Left ventricle myocardium inferior (tissue), 1 donor: Measurements from ENCODE around the gene SLC39A8. TPM values are rescaled to one million over a fixed set of nuclear protein-coding genes. Genes with fewer than 3 reads are reported as not detected.

ENCODE experiments used
- DNase-seq: peaks from one replicate; pipeline ENCODE4 v3.0.0-alpha.2; 2020
- H3K27ac ChIP-seq: fragments of 200-600 bp; replicated peaks from 2 replicates; pipeline ENCODE4 v1.8.0; 2021
- H3K27me3 ChIP-seq: fragments of 200-600 bp; 2 replicates; pipeline ENCODE4 v1.8.0; 2021; ENCODE audit warnings: low read depth
- H3K36me3 ChIP-seq: fragments of 200-600 bp; 2 replicates; pipeline ENCODE4 v1.8.0; 2021
- H3K4me1 ChIP-seq: fragments of 200-600 bp; 2 replicates; pipeline ENCODE4 v1.8.0; 2021
- H3K4me3 ChIP-seq: fragments of 200-600 bp; 2 replicates; pipeline ENCODE4 v1.8.0; 2021; ENCODE audit warnings: mild to moderate bottlenecking, moderate library complexity
- H3K9me3 ChIP-seq: fragments of 200-600 bp; replicated peaks from 2 replicates; pipeline ENCODE4 v1.8.0; 2021
- CTCF ChIP-seq: fragments of 200-600 bp; IDR thresholded peaks from 2 replicates; pipeline ENCODE4 v1.8.0; 2021; ENCODE audit warnings: antibody characterized with exemption, mild to moderate bottlenecking, borderline replicate concordance
- intact Hi-C: fragments of 100-400 bp; cut with micrococcal nuclease; formaldehyde crosslinking; loops from one replicate; pipeline ENCODE4 v1.11.0; 2022
- total RNA-seq: library from RNA; stranded (reverse); fragmentation: NEBNext Ultra II Directional; extraction: Animal tissue kit (Norgen Biotek cat#: 25700); gene quantifications from one replicate; pipeline ENCODE4 v1.2.1, GENCODE V29; 2021
- donor health status: DM: no; HTN: yes; CAD: no; lungs with severe emphysema.

Gene SLC39A8
- total RNA-seq, 1 donor from 2014 or later, result 3.5 TPM

- no peak overlapping the region for H3K4me3 ChIP-seq
- intact Hi-C loops, result no loop called here
- DNase-seq, result no peak
- peaks cover 7% of the 10 kb centered on the region for H3K9me3 ChIP-seq
- H3K27ac ChIP-seq, result no peak overlapping the region
- no peak for TF ChIP-seq CTCF
- no peaks in the 10 kb centered on the region for H3K4me1 ChIP-seq
- H3K36me3 ChIP-seq, result no peaks in the 10 kb centered on the region
- no peaks in the 10 kb centered on the region for H3K27me3 ChIP-seq
Observed at GRCh38 chr4:102328045-102328444, 17.2 kb downstream of the SLC39A8 start.

- Histone ChIP-seq H3K36me3 (no peaks in the 10 kb centered on the region), H3K9me3 (peaks cover 7% of the 10 kb centered on the region), H3K27me3 (no peaks in the 10 kb centered on the region), H3K27ac (no peak overlapping the region), H3K4me1 (no peaks in the 10 kb centered on the region), H3K4me3 (no peak overlapping the region)
- no peak for TF ChIP-seq CTCF
- DNase-seq, result no peak
- intact Hi-C loops, result no loop called here
Observed at GRCh38 chr4:102326951-102327350, 18.3 kb downstream of the SLC39A8 start.

GRCh38 chr4:102324730-102325129 lies 20.6 kb downstream of the SLC39A8 start:
- no peak for DNase-seq
- no peak overlapping the region for H3K27ac ChIP-seq
- no peaks in the 10 kb centered on the region for H3K9me3 ChIP-seq
- intact Hi-C loops, result no loop called here
- no peaks in the 10 kb centered on the region for H3K27me3 ChIP-seq
- no peak for TF ChIP-seq CTCF
- H3K4me3 ChIP-seq, result no peak overlapping the region
- H3K36me3 ChIP-seq, result no peaks in the 10 kb centered on the region
- H3K4me1 ChIP-seq, result no peaks in the 10 kb centered on the region

- Histone ChIP-seq H3K27ac (no peak overlapping the region), H3K4me3 (no peak overlapping the region), H3K36me3 (no peaks in the 10 kb centered on the region), H3K27me3 (no peaks in the 10 kb centered on the region), H3K4me1 (no peaks in the 10 kb centered on the region), H3K9me3 (no peaks in the 10 kb centered on the region)
- DNase-seq, result no peak
- intact Hi-C loops, result no loop called here
- TF ChIP-seq CTCF, result no peak
Observed at GRCh38 chr4:102322736-102323135, 22.5 kb downstream of the SLC39A8 start.

- Histone ChIP-seq H3K9me3 (no peaks in the 10 kb centered on the region), H3K27ac (no peak overlapping the region), H3K36me3 (no peaks in the 10 kb centered on the region), H3K4me3 (no peak overlapping the region), H3K4me1 (no peaks in the 10 kb centered on the region), H3K27me3 (no peaks in the 10 kb centered on the region)
- intact Hi-C loops, result no loop called here
- no peak for TF ChIP-seq CTCF
- no peak for DNase-seq
Observed at GRCh38 chr4:102321260-102321995, 23.9 kb downstream of the SLC39A8 start.
